SJCRH30 (cell line): ENCODE data around the gene SIGLEC15. TPM values are rescaled to one million over a fixed set of nuclear protein-coding genes. Genes with fewer than 3 reads are reported as not detected.

Source experiments
- DNase-seq, 2 experiments: peaks; one replicate each; pipeline ENCODE4 v3.0.0-alpha.2; 2015 to 2020
- H3K27ac ChIP-seq: fragments of 250-450 bp; sonication (Bioruptor Pico); 2 replicates; pipeline ENCODE4 v1.5.1; 2020; ENCODE audit warnings: mild to moderate bottlenecking, moderate library complexity
- H3K27me3 ChIP-seq: fragments of 250-450 bp; sonication (Bioruptor Pico); 2 replicates; pipeline ENCODE4 v1.5.1; 2020; ENCODE audit warnings: mild to moderate bottlenecking, moderate library complexity
- H3K36me3 ChIP-seq: fragments of 250-450 bp; sonication (Bioruptor Pico); 2 replicates; pipeline ENCODE4 v1.5.1; 2020; ENCODE audit warnings: mild to moderate bottlenecking, moderate library complexity
- H3K4me1 ChIP-seq: fragments of 250-450 bp; sonication (Bioruptor Pico); 2 replicates; pipeline ENCODE4 v1.5.1; 2020; ENCODE audit warnings: mild to moderate bottlenecking, moderate library complexity
- H3K4me3 ChIP-seq: fragments of 250-450 bp; sonication (Bioruptor Pico); 2 replicates; pipeline ENCODE4 v1.5.1; 2020; ENCODE audit warnings: mild to moderate bottlenecking, moderate library complexity
- H3K9me3 ChIP-seq: fragments of 250-450 bp; sonication (Bioruptor Pico); replicated peaks from 2 replicates; pipeline ENCODE4 v1.5.1; 2020; ENCODE audit warnings: mild to moderate bottlenecking, moderate library complexity
- total RNA-seq: library from RNA; depleted of rRNA; stranded (reverse); fragments of >200 nt; shearing (Covaris generic); gene quantifications from 2 replicates; pipeline ENCODE4 v1.2.3, GENCODE V29; 2014; rRNA removed

SIGLEC15 gene
- total RNA-seq, 1 experiment from 2014 or later = 0.10 TPM

GRCh38 chr18:45871431-45872084 lies 46.1 kb downstream of the SIGLEC15 start:
- no peak for DNase-seq
- no peaks in the 10 kb centered on the region for H3K4me1 ChIP-seq
- no peaks in the 10 kb centered on the region for H3K9me3 ChIP-seq
- H3K27ac ChIP-seq = no peak overlapping the region
- H3K27me3 ChIP-seq = no peaks in the 10 kb centered on the region
- no peak overlapping the region for H3K4me3 ChIP-seq
- no peaks in the 10 kb centered on the region for H3K36me3 ChIP-seq

- Histone ChIP-seq H3K9me3 (no peaks in the 10 kb centered on the region), H3K4me3 (no peak overlapping the region), H3K27me3 (no peaks in the 10 kb centered on the region), H3K36me3 (0 out of 2 replicates have a peak, but pooled peaks cover 2% of the 10 kb centered on the region), H3K4me1 (no peaks in the 10 kb centered on the region), H3K27ac (no peak overlapping the region)
- no peak for DNase-seq
Measured at GRCh38 chr18:45874491-45875184, 49.2 kb downstream of the SIGLEC15 start.

GRCh38 chr18:45876161-45876560 lies 50.7 kb downstream of the SIGLEC15 start:
- Histone ChIP-seq H3K4me3 (no peak overlapping the region), H3K4me1 (no peaks in the 10 kb centered on the region), H3K27ac (no peak overlapping the region), H3K27me3 (no peaks in the 10 kb centered on the region), H3K9me3 (no peaks in the 10 kb centered on the region), H3K36me3 (0 out of 2 replicates have a peak, but pooled peaks cover 2% of the 10 kb centered on the region)
- DNase-seq = peak; percentile 19 to 57

GRCh38 chr18:45877403-45877802 lies 51.9 kb downstream of the SIGLEC15 start:
- H3K4me1 ChIP-seq = no peaks in the 10 kb centered on the region
- no peaks in the 10 kb centered on the region for H3K9me3 ChIP-seq
- H3K36me3 ChIP-seq = 0 out of 2 replicates have a peak, but pooled peaks cover 2% of the 10 kb centered on the region
- H3K27ac ChIP-seq = no peak overlapping the region
- no peak overlapping the region for H3K4me3 ChIP-seq
- H3K27me3 ChIP-seq = no peaks in the 10 kb centered on the region
- no peak for DNase-seq

GRCh38 chr18:45879681-45880655 lies 54.5 kb downstream of the SIGLEC15 start:
- Histone ChIP-seq H3K27ac (no peak overlapping the region), H3K4me3 (no peak overlapping the region), H3K9me3 (no peaks in the 10 kb centered on the region), H3K4me1 (no peaks in the 10 kb centered on the region), H3K27me3 (no peaks in the 10 kb centered on the region), H3K36me3 (0 out of 2 replicates have a peak, but pooled peaks cover 2% of the 10 kb centered on the region)
- peak; percentile 24 to 62 for DNase-seq

GRCh38 chr18:45880876-45881558 lies 55.5 kb downstream of the SIGLEC15 start:
- Histone ChIP-seq H3K9me3 (no peaks in the 10 kb centered on the region), H3K36me3 (0 out of 2 replicates have a peak, but pooled peaks cover 2% of the 10 kb centered on the region), H3K4me3 (no peak overlapping the region), H3K4me1 (no peaks in the 10 kb centered on the region), H3K27me3 (no peaks in the 10 kb centered on the region), H3K27ac (no peak overlapping the region)
- DNase-seq = no peak

- Histone ChIP-seq H3K4me1 (no peaks in the 10 kb centered on the region), H3K27me3 (no peaks in the 10 kb centered on the region), H3K9me3 (no peaks in the 10 kb centered on the region), H3K4me3 (no peak overlapping the region), H3K27ac (no peak overlapping the region), H3K36me3 (no peaks in the 10 kb centered on the region)
- DNase-seq = no peak
Measured at GRCh38 chr18:45887585-45887984, 62.1 kb downstream of the SIGLEC15 start.

GRCh38 chr18:45889419-45890064 lies 64.1 kb downstream of the SIGLEC15 start:
- no peak for DNase-seq
- no peaks in the 10 kb centered on the region for H3K9me3 ChIP-seq
- no peak overlapping the region for H3K4me3 ChIP-seq
- no peaks in the 10 kb centered on the region for H3K36me3 ChIP-seq
- H3K27me3 ChIP-seq = no peaks in the 10 kb centered on the region
- H3K27ac ChIP-seq = no peak overlapping the region
- no peaks in the 10 kb centered on the region for H3K4me1 ChIP-seq

GRCh38 chr18:45890606-45891005 lies 65.1 kb downstream of the SIGLEC15 start:
- no peak for DNase-seq
- no peak overlapping the region for H3K4me3 ChIP-seq
- no peak overlapping the region for H3K27ac ChIP-seq
- no peaks in the 10 kb centered on the region for H3K27me3 ChIP-seq
- no peaks in the 10 kb centered on the region for H3K4me1 ChIP-seq
- no peaks in the 10 kb centered on the region for H3K36me3 ChIP-seq
- H3K9me3 ChIP-seq = no peaks in the 10 kb centered on the region

- H3K36me3 ChIP-seq = no peaks in the 10 kb centered on the region
- no peaks in the 10 kb centered on the region for H3K4me1 ChIP-seq
- no peak overlapping the region for H3K27ac ChIP-seq
- H3K9me3 ChIP-seq = no peaks in the 10 kb centered on the region
- no peaks in the 10 kb centered on the region for H3K27me3 ChIP-seq
- DNase-seq = no peak
- H3K4me3 ChIP-seq = no peak overlapping the region
Measured at GRCh38 chr18:45891806-45892205, 66.3 kb downstream of the SIGLEC15 start.

Other genes starting within 250 kb of the SIGLEC15 start
- not detected in 2 replicates for gene SLC14A2, start 210.2 kb upstream of the SIGLEC15 start, total RNA-seq
- gene SLC14A1, start 101.5 kb upstream of the SIGLEC15 start, total RNA-seq = not detected in 2 replicates
- gene EPG5, start 141.7 kb downstream of the SIGLEC15 start, total RNA-seq = 6.5 and 8.7 TPM in 2 replicates
- 6.1 and 6.8 TPM in 2 replicates for gene PSTPIP2, start 246.6 kb downstream of the SIGLEC15 start, total RNA-seq